Measurements from ENCODE around the gene ATP1A4. TPM values are rescaled to one million over a fixed set of nuclear protein-coding genes. Genes with fewer than 3 reads are reported as not detected.
A peak's percentile ranks its signal among the peaks of the same experiment; 100 is the strongest.

ATP1A4 gene
- total RNA-seq, 1 donor from 2014 or later, result not detected

DNA sequence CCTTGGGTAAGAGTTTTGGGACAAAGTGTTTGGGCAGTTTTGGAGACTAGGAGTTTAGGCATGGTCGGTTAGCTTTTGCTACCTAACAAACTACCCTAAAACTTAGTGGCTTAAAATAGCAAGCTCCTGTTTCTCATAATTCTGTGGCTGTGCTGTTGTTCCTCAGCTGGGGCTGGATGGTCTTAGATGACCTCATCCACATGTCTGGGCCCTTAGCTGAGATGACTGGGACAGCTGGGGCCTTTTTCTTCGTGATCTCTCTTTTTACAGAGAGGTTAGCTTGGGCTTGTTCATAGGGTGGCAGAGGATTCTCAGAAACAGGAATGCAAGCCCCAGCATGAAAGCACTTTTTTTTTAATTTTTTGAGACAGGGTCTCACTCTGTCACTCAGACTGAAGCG lies 6.6 kb downstream of the ATP1A4 start:
- Mint-ChIP-seq H3K9me3 (ENCODE audit: unreplicated experiment) (peaks cover 2% of the 10 kb centered on the region), H3K4me1 (ENCODE audit: low read depth, unreplicated experiment) (no peaks in the 10 kb centered on the region), H3K4me3 (ENCODE audit: unreplicated experiment) (no peak overlapping the region)

GRCh38 chr1:160158534-160158933 lies 7.1 kb downstream of the ATP1A4 start:
- no peak overlapping the region for H3K4me3 Mint-ChIP-seq (ENCODE audit: unreplicated experiment)
- no peaks in the 10 kb centered on the region for H3K27me3 Mint-ChIP-seq (ENCODE audit: unreplicated experiment)
- peaks cover 3% of the 10 kb centered on the region for H3K9me3 Mint-ChIP-seq (ENCODE audit: unreplicated experiment)
- no peaks in the 10 kb centered on the region for H3K36me3 Mint-ChIP-seq (ENCODE audit: unreplicated experiment)
- no peaks in the 10 kb centered on the region for H3K4me1 Mint-ChIP-seq (ENCODE audit: low read depth, unreplicated experiment)
- no peak for DNase-seq
- no peak overlapping the region for H3K27ac Mint-ChIP-seq (ENCODE audit: unreplicated experiment)
- no peak for TF ChIP-seq CTCF (IDR thresholded peaks at IDR 0.05; ENCODE audit: partially characterized antibody, unreplicated experiment)

More for the DNA sequence above, 6.6 kb downstream of the ATP1A4 start:
- no peak for DNase-seq
- TF ChIP-seq CTCF (IDR thresholded peaks at IDR 0.05; ENCODE audit: partially characterized antibody, unreplicated experiment), result no peak
- H3K36me3 Mint-ChIP-seq (ENCODE audit: unreplicated experiment), result no peaks in the 10 kb centered on the region
- no peaks in the 10 kb centered on the region for H3K27me3 Mint-ChIP-seq (ENCODE audit: unreplicated experiment)
- no peak overlapping the region for H3K27ac Mint-ChIP-seq (ENCODE audit: unreplicated experiment)

- H3K27me3 Mint-ChIP-seq (ENCODE audit: unreplicated experiment), result no peaks in the 10 kb centered on the region
- TF ChIP-seq CTCF (IDR thresholded peaks at IDR 0.05; ENCODE audit: partially characterized antibody, unreplicated experiment), result no peak
- no peaks in the 10 kb centered on the region for H3K4me1 Mint-ChIP-seq (ENCODE audit: low read depth, unreplicated experiment)
- H3K9me3 Mint-ChIP-seq (ENCODE audit: unreplicated experiment), result peaks cover 4% of the 10 kb centered on the region
- H3K36me3 Mint-ChIP-seq (ENCODE audit: unreplicated experiment), result no peaks in the 10 kb centered on the region
- no peak for DNase-seq
- no peak overlapping the region for H3K27ac Mint-ChIP-seq (ENCODE audit: unreplicated experiment)
- H3K4me3 Mint-ChIP-seq (ENCODE audit: unreplicated experiment), result no peak overlapping the region
Observed at GRCh38 chr1:160159846-160160245, 8.4 kb downstream of the ATP1A4 start.

- Mint-ChIP-seq H3K36me3 (ENCODE audit: unreplicated experiment) (no peaks in the 10 kb centered on the region), H3K27me3 (ENCODE audit: unreplicated experiment) (peaks cover 2% of the 10 kb centered on the region), H3K4me1 (ENCODE audit: low read depth, unreplicated experiment) (no peaks in the 10 kb centered on the region), H3K9me3 (ENCODE audit: unreplicated experiment) (peaks cover 2% of the 10 kb centered on the region), H3K27ac (ENCODE audit: unreplicated experiment) (no peak overlapping the region), H3K4me3 (ENCODE audit: unreplicated experiment) (no peak overlapping the region)
- TF ChIP-seq CTCF (IDR thresholded peaks at IDR 0.05; ENCODE audit: partially characterized antibody, unreplicated experiment), result no peak
- peak; percentile 34 for DNase-seq
Observed at GRCh38 chr1:160161965-160162705, 10.7 kb downstream of the ATP1A4 start.

DNA sequence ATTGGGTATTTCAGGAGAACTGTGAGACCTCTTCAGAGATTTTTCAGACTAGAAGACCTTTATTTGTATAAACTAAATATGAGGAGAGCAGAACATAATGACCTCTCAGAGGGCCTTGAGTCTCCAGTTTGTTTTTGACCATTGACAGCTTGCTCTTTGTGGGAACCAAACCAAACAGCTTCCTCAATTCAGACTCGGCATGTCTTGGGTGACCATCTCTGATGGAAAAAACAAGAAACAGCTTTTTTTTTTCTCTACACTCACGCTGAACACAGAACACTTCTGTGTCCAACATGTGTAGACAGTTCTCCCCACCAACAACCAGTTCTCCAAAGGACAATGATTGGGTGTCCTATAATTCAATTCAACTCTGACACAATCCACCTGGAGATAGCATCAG lies 11.5 kb downstream of the ATP1A4 start:
- TF ChIP-seq CTCF (IDR thresholded peaks at IDR 0.05; ENCODE audit: partially characterized antibody, unreplicated experiment), result no peak
- no peak overlapping the region for H3K4me3 Mint-ChIP-seq (ENCODE audit: unreplicated experiment)
- peaks cover 2% of the 10 kb centered on the region for H3K27me3 Mint-ChIP-seq (ENCODE audit: unreplicated experiment)
- no peaks in the 10 kb centered on the region for H3K36me3 Mint-ChIP-seq (ENCODE audit: unreplicated experiment)
- no peaks in the 10 kb centered on the region for H3K4me1 Mint-ChIP-seq (ENCODE audit: low read depth, unreplicated experiment)
- DNase-seq, result no peak
- peaks cover 2% of the 10 kb centered on the region for H3K9me3 Mint-ChIP-seq (ENCODE audit: unreplicated experiment)
- H3K27ac Mint-ChIP-seq (ENCODE audit: unreplicated experiment), result no peak overlapping the region
